ENCODE results near the gene QRFP.

QRFP gene

DNA sequence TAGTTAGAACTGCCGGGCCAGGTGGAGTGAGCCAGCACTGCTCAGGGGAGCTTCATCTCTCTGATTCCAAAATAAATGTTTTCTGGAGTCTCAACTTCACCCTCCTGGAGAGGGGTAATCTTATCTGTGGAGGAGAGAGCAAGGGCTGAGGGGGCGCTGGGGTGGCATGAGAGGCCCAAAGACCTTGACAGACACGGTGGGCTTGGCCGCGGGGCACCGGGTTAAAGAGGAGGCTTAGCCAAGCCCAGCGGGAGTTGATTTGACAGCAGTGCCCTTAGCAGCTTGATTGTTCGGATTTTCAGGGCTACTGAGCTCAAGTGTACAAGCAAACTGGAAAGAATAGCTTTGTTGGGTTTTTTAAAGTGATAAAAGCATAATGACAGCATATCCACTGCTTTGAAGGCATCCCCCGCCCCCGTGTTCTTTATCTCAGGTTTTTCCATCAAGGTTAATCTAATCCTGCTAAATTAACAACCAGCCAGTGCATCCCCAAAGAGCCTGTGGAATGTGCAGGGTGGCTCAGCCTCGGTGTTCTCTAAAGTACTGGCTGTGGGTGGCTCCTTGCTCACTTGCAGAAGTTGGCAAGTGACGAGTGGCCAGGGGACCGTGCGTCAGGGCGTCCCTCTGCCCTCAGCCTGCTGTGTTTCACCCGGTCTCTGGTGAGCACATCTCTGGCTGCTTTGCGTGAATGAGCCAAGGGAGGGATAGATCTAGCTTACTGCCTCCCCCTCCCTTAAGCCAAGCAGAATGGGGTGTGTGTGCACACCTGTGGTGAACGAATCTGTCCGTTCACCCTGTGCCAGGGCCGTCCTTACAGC is 5.5 kb downstream of the QRFP start:
- DNase-seq, result no peak

DNA sequence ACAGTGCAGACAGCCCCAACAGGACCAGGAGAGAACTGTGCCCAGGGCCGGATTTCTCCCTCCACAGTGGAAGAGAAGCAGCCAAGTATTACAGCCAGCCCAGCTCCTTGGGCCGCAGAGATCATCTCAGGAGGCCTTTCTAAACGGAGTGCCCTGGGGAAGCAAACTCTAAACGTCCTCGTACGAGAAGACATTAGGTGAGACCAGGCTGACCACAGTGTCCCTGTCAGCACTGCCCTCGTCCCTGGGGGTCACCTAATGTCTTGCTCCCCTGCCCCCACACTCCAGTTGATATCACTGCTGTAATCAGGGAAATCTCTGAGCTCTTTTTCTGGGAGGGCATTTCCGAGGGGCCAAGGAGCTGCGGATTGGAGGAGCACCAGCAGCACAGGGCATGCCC is 6.5 kb downstream of the QRFP start:
- no peak for DNase-seq

DNA sequence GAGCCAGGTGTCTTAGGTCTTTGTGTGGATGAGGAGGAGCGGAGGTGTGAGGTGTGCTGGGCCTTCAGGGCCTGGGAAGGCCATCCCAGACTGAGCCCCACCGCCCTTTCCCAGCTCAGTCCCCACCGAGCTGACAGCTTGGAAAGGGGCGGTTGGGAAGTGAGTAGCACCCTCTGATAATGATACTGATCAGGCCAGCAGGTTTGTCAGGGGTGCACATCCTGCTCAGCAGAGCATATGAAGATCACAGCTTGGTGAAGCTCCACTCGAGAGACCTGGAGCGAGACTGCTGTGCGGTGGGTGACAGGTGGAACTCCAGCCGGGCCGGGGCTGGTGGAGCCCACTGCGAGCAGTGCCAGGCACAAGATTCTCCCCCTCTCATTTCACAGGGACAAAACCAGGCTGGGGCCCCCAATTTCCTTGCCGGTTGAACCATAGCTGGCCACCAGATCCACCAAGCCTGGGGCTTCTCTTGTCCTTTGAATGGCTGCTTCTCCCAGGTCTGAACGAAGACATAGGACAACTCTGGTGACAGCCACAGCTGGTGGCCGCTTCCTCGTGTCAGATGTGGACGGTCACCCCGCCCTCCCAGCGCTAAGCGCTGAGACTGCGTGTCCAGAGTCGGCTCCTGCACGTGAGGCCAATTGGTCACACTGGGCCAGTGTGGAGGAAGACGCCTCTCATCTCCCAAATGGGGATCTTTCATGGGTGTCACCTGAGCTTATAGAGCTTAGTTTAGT is 8.3 kb downstream of the QRFP start:
- no peak for DNase-seq

DNA sequence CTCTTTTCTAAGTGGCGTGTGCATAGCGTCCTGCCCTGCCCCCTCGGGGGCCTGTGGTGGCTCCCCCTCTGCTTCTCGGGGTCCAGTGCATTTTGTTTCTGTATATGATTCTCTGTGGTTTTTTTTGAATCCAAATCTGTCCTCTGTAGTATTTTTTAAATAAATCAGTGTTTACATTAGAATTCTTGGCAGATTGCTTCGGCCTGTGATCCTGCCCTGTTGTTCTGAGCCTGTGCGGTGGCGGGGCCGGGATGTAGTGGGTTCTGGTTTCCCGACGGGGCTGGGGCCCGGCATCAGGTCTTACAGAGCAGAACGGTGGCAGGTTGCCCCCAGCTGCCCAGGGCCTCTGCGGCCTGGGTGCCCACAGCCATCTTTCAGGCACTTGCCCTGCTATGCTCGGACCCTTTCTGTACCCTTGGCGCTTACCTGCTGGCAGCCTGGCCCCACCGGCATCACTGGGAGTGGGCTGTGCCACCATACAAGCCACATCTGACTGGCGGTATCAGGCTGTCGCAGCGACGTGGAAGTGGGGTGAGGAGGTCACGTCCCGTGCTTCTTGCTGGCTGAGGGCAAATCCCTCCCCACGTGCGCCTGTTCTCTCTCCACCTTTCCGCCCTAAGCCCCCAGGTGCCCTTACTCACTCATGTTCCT is 9.0 kb downstream of the QRFP start:
- no peak for DNase-seq

DNA sequence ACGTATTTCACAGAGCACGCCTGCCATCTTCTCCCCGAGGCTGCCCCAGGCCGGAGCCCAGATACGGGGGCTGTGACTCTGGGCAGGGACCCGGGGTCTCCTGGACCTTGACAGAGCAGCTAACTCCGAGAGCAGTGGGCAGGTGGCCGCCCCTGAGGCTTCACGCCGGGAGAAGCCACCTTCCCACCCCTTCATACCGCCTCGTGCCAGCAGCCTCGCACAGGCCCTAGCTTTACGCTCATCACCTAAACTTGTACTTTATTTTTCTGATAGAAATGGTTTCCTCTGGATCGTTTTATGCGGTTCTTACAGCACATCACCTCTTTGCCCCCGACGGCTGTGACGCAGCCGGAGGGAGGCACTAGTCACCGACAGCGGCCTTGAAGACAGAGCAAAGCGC is 9.6 kb downstream of the QRFP start:
- DNase-seq, result no peak

DNA sequence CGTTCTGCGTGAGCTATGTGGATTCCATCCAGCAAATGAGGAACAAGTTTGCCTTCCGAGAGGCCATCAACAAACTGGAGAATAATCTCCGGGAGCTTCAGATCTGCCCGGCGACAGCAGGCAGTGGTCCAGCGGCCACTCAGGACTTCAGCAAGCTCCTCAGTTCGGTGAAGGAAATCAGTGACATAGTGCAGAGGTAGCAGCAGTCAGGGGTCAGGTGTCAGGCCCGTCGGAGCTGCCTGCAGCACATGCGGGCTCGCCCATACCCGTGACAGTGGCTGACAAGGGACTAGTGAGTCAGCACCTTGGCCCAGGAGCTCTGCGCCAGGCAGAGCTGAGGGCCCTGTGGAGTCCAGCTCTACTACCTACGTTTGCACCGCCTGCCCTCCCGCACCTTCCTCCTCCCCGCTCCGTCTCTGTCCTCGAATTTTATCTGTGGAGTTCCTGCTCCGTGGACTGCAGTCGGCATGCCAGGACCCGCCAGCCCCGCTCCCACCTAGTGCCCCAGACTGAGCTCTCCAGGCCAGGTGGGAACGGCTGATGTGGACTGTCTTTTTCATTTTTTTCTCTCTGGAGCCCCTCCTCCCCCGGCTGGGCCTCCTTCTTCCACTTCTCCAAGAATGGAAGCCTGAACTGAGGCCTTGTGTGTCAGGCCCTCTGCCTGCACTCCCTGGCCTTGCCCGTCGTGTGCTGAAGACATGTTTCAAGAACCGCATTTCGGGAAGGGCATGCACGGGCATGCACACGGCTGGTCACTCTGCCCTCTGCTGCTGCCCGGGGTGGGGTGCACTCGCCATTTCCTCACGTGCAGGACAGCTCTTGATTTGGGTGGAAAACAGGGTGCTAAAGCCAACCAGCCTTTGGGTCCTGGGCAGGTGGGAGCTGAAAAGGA is 10.9 kb downstream of the QRFP start:
- DNase-seq, result no peak

DNA sequence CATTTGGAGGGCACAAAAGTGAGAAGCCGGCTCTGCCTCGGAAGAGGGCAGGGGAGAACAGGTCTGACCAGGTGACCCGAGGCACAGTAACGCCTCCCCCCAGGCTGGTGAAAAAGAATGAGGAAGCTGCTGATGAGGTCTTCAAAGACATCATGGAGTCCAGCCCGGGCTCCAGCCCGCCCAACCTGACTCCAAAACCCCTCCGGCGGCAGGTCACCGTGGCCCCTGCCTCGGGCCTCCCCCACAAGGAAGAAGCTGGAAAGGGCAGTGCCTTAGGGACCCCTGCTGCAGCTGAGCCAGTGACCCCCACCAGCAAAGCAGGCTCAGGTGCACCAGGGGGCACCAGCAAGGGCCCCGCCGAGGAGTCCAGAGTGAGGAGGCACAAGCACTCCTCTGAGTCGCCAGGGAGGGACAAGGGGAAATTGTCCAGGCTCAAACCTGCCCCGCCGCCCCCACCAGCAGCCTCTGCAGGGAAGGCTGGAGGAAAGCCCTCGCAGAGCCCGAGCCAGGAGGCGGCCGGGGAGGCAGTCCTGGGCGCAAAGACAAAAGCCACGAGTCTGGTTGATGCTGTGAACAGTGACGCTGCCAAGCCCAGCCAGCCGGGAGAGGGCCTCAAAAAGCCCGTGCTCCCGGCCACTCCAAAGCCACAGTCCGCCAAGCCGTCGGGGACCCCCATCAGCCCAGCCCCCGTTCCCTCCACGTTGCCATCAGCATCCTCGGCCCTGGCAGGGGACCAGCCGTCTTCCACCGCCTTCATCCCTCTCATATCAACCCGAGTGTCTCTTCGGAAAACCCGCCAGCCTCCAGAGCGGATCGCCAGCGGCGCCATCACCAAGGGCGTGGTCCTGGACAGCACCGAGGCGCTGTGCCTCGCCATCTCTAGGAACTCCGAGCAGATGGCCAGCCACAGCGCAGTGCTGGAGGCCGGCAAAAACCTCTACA is 11.8 kb downstream of the QRFP start:
- DNase-seq, result no peak

DNA sequence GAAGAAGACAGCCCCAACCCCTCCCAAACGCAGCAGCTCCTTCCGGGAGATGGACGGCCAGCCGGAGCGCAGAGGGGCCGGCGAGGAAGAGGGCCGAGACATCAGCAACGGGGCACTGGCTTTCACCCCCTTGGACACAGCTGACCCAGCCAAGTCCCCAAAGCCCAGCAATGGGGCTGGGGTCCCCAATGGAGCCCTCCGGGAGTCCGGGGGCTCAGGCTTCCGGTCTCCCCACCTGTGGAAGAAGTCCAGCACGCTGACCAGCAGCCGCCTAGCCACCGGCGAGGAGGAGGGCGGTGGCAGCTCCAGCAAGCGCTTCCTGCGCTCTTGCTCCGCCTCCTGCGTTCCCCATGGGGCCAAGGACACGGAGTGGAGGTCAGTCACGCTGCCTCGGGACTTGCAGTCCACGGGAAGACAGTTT is 12.5 kb downstream of the QRFP start:
- no peak for DNase-seq

DNA sequence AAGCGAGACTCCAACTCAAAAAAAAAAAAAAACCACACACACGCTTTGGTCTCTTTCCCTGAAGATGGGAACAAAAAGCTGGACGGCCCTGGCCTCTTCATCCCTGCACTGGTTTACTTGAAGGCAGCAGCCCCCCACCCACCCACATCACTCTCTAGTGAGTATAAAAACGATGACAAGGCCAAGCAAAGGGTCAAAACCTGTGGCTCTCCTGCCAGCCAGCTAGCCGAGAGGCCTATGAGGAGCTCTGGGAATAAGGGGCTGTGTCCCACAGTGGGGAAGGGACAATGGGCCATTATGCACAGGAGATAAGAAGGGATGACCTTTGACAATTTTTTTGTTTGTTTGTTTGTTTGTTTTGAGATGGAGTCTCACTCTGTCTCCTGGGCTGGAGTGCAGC is 13.1 kb downstream of the QRFP start:
- no peak for DNase-seq

DNA sequence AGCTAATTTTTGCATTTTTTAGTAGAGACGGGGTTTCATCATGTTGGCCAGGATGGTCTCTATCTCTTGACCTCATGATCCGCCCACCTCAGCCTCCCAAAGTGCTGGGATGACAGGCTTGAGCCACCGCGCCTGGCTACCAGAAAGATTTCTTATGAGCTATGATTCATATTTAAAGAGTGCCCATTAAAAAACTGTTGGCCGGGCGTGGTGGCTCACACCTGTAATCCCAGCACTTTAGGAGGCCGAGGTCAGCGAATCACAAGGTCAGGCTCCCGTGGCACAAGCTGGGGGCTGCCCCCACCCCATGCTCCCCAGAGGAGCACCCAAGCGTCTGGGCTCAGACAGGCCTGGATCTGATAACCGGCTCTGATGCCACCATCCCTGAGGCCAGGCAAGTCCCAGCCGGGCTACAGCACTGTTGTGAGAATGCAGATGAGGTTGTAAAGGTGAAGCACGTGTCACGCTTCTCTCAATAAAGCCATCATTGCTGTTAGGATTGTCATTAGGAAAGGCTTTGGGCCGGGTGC is 13.9 kb downstream of the QRFP start:
- DNase-seq, result no peak

DNA sequence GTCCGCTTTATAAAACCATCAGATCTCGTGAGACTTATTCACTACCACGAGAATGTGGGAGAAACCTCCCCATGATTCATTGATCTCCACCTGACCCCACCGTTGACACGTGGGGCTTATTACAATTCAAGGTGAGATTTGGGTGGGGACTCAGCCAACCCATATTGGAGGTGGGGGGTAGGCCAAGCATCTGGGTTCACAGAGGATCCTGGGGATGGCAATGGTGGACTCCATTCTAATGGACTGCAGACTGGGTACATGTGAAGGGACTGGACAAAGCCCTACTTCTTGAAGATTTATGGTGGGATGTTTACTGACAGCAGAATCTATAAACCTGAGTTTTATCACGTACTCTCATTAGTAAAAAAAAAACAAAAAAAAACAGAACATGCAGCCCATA is 15.1 kb downstream of the QRFP start:
- no peak for DNase-seq

DNA sequence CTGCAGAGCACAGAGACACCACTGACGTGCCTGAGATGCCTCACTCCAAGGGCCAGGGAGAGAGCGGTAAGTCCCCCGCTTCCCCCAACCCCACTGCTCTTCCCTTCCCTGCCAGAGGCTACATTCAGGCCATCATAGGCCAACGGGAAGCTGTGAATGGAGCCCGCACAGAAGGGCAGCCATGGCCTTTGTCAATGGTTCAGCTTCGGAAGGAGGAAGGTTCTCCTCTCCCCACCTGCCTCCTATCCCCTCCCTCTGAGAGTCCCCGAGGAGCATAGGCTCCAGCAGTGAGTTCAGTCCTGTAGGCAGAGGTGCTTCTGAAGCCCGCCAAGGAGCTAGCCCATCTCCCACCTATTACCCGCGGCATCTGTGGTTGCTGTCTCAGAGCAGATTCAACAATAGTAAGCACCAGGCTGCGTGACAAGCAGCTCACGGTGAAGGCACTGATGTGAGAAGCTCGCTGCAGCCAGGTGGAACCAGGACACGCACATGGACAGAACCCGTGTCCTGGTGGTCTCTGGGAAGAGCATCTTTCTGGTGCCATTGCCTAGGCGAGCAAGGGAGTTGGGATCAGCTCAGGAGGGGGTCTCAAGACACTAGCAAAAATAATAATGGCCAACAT is 15.9 kb downstream of the QRFP start:
- DNase-seq, result no peak

DNA sequence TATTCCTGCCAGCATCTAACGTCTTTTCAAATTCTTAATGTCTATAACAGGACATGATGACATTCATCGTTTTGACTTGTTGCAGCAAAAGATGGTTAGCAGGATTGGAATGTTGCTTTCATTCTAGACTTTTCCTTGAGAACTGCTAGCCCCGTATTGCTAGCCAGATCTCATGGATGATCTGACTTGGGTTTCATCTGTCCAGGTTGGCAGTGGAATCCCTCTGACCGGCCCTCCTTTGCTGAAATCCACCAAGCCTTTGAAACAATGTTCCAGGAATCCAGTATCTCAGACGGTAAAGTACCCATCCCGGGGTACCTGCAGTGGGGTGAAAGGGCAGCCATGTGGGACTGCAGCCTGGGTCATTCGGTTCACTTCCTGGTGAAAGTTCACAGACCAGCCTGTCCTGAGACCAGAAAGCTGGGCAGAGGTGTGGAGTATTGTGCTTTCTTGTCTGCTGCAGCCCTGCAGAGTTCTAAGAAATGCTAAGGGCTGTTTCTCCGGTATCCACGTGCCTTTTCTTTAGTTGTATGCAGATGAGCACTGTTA is 16.7 kb downstream of the QRFP start:
- no peak for DNase-seq

DNA sequence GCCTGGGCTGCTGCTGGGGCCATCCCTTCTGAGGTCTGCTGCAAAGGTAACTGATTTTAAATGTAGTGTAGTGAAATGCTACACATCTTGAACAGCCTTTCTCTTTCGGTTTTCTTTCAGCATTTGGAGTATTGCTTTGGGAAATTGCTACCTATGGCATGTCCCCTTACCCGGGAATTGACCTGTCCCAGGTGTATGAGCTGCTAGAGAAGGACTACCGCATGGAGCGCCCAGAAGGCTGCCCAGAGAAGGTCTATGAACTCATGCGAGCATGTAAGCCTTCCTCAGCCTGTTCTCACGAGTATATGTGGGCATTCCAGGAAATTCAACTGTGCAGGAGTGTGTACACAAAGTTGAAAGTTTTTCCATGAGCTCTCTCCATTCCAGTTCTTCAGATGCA is 18.3 kb downstream of the QRFP start:
- DNase-seq, result no peak

DNA sequence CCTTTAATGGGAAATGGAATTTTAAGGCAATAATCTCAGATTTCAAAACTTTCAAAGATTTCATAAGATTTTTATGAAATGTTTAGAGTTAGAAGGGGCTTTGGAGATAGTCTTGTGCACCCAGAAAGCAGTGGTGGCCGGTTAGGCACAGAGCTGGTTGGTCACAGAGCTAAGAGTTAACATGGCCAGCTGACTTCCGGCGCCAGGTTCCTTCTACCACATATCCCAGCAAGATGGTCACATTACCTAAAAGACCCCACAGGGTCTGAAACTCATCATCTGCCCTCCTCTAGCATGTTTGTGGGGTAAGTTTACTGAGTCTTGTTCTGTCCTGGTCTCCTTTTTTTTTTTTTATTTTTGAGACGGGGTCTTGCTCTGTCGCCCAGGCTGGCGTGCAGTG is 19.3 kb downstream of the QRFP start:
- DNase-seq, result no peak

DNA sequence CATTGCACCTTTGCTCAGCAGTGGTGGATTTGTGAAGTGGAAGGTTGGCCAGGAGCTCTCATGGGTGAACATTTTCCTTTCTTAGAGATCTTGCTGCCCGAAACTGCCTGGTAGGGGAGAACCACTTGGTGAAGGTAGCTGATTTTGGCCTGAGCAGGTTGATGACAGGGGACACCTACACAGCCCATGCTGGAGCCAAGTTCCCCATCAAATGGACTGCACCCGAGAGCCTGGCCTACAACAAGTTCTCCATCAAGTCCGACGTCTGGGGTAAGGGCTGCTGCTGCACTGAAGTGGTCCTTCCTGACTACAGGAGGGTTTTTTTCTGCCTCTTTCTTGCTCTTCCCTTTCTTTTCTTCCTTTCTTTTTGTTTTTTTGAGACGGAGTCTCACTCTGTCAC is 21.8 kb downstream of the QRFP start:
- no peak for DNase-seq

DNA sequence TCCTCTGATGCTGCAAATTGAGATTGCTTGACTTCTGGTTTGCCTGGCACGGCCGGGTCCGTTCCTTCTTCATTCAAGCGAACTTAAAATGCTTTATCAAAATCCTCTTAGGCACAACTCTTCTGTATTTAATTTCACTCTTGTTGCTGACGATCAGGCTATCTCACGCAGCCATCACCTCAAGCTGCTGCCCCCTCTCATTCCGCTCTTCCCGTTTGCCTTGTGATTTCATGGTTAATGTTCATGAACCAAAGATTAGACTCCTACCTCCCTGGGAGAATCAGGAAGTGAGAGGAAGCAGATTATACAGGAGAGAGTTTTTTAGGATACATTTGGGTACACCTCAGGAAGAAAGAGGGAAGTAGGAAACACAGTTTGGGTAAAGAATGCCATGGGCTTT is 22.6 kb downstream of the QRFP start:
- DNase-seq, result no peak

DNA sequence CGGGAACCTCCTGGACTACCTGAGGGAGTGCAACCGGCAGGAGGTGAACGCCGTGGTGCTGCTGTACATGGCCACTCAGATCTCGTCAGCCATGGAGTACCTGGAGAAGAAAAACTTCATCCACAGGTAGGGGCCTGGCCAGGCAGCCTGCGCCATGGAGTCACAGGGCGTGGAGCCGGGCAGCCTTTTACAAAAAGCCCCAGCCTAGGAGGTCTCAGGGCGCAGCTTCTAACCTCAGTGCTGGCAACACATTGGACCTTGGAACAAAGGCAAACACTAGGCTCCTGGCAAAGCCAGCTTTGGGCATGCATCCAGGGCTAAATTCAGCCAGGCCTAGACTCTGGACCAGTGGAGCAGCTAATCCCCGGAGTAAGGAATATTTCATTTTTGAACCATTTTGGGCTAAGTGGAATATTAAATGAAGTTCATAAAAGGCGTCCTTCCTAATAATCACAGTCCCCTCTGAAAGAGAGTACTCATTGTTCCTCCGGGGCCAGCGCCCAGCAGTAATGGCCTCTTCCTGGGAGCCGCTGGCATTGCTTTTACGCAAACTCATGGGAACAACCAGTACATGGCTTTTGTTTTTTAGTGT is 23.6 kb downstream of the QRFP start:
- no peak for DNase-seq

DNA sequence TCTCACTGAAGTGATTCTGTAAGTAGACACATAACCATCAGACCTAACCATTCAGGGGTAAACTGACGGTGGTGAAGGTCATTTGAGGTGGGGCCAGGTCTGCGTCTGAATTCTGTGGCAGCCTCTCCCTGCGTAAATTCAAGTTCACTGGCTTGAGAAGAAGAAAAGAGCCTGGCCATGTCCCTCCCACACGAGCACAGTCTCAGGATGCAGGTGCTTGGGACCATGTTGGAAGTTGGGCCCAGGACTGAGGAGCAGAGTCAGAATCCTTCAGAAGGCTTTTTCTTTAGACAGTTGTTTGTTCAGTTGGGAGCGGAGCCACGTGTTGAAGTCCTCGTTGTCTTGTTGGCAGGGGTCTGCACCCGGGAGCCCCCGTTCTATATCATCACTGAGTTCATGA is 24.1 kb downstream of the QRFP start:
- no peak for DNase-seq

DNA sequence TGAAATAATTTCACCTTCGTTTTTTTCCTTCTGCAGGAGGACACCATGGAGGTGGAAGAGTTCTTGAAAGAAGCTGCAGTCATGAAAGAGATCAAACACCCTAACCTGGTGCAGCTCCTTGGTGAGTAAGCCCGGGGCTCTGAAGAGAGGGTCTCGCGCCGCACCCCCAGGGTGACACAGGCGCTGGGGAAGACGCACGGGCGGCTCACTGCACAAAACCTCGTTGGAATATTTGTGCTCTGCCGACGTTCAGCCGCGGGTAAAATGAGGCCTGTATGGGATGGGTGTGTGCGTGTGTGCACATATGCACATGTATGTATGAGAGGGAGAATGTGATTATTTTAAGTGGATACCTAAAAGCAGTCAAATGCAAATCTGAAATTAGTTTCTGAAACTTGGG is 24.5 kb downstream of the QRFP start:
- DNase-seq, result no peak

All from activated CD8-positive, alpha-beta memory T cell treated with anti-CD3 and anti-CD28 coated beads for 24 hours (primary cell).